ENCODE results near the gene TTC34.

TTC34 gene

DNA sequence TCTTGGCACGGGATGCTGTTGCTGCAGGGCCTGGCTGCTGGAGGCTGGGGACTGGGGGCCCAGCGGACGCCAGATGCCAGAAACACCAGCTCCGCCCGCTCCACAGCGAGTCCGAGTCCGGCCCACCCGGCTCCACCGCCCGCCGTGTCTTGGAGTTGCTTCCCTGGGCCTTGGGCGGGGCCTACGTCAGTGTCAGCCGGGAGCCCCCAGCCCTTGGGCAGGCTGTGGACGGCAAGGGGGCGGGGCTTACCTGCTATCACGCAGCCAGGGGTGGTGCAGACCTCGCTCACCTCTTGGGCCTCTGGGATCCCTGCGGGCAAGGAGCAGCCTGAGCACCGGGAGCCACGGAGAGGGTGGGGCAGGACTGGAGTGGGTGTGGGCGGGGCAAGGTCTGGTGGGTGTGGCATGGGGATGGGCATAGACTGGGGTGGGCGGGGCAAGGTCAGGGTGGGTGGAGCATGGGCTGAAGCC lies 190.4 kb downstream of the TTC34 start:
- Histone ChIP-seq H3K36me3 (ENCODE audit: low read length) (no peaks in the 10 kb centered on the region), H3K9me2 (replicated peaks; ENCODE audit: insufficient read depth, low read length) (no peaks in the 10 kb centered on the region), H3K27me3 (ENCODE audit: low read length) (no peaks in the 10 kb centered on the region), H3K9me3 (ENCODE audit: insufficient read depth, low read length) (no peaks in the 10 kb centered on the region), H3K4me2 (ENCODE audit: low read depth, low read length, poor library complexity, severe bottlenecking) (no peak overlapping the region), H3F3A (ENCODE audit: insufficient read depth) (no peaks in the 10 kb centered on the region), H3K9ac (ENCODE audit: low read length) (no peak overlapping the region), H3K79me2 (ENCODE audit: insufficient read depth, low read length) (no peaks in the 10 kb centered on the region), H4K20me1 (ENCODE audit: low read depth, low read length) (no peaks in the 10 kb centered on the region), H3K27ac (ENCODE audit: low read depth, low read length) (no peak overlapping the region), H2AFZ (ENCODE audit: low read depth, low read length, severe bottlenecking) (no peak overlapping the region), H3K4me3 (ENCODE audit: insufficient read depth, low read length, poor library complexity, severe bottlenecking) (no peak overlapping the region)
- TF ChIP-seq, protein P1, sequence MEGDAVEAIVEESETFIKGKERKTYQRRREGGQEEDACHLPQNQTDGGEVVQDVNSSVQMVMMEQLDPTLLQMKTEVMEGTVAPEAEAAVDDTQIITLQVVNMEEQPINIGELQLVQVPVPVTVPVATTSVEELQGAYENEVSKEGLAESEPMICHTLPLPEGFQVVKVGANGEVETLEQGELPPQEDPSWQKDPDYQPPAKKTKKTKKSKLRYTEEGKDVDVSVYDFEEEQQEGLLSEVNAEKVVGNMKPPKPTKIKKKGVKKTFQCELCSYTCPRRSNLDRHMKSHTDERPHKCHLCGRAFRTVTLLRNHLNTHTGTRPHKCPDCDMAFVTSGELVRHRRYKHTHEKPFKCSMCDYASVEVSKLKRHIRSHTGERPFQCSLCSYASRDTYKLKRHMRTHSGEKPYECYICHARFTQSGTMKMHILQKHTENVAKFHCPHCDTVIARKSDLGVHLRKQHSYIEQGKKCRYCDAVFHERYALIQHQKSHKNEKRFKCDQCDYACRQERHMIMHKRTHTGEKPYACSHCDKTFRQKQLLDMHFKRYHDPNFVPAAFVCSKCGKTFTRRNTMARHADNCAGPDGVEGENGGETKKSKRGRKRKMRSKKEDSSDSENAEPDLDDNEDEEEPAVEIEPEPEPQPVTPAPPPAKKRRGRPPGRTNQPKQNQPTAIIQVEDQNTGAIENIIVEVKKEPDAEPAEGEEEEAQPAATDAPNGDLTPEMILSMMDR (IDR thresholded peaks at IDR 0.05; ENCODE audit: insufficient read depth, low read length, poor library complexity, severe bottlenecking), result no peak
- no peak for TF ChIP-seq EZH2phosphoT487 (conservative IDR thresholded peaks at IDR 0.05; ENCODE audit: low read length)

DNA sequence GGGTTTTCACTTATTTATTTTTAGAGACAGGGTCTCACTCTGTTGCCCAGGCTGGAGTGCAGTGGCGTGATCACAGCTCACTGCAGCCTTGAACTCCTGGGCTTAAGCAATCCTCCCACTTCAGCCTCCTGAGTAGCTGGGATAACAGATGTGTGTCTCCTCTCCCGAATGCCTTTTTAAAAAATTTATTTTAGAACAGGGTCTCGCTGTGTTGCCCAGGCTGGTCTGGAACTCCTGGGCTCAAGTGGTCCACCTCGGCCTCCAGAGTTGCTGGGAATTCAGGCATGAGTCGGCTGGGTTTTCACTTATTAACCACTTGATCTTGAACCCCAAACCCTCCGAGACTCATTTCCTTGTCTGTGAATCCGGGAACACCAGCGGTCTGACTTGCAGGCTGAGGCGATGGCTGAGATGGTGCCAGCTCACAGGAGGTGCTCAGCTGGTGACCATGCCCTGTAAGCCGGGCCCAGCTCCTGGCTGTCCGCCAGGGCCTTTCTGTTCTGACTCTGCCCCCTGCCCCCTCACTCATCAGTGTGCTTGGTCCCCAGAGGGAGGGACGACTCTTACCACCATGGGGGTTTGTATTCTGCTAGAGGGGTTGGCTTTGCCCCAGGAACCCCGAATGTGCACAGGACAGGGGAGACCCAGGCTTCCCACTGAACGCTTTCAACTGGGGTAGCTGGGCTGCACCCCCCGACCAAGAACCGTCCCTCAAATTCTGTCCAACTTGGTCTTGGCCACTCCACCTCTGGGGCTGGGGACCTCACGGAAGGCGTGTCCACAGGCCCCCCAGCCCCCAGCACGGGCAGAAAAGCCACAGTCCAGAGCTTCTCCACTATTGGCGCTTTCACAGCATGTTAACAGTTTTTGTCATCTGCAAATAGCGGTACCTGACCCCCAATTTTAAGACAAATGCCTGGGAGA lies 191.2 kb downstream of the TTC34 start:
- no peak overlapping the region for H3K4me2 ChIP-seq (ENCODE audit: low read depth, low read length, poor library complexity, severe bottlenecking)
- H3K9me3 ChIP-seq (ENCODE audit: insufficient read depth, low read length), result no peaks in the 10 kb centered on the region
- no peaks in the 10 kb centered on the region for H4K20me1 ChIP-seq (ENCODE audit: low read depth, low read length)
- no peaks in the 10 kb centered on the region for H3F3A ChIP-seq (ENCODE audit: insufficient read depth)
- H3K36me3 ChIP-seq (ENCODE audit: low read length), result no peaks in the 10 kb centered on the region
- no peaks in the 10 kb centered on the region for H3K79me2 ChIP-seq (ENCODE audit: insufficient read depth, low read length)
- H3K9me2 ChIP-seq (replicated peaks; ENCODE audit: insufficient read depth, low read length), result no peaks in the 10 kb centered on the region
- H3K27ac ChIP-seq (ENCODE audit: low read depth, low read length), result no peak overlapping the region
- no peaks in the 10 kb centered on the region for H3K27me3 ChIP-seq (ENCODE audit: low read length)
- H3K9ac ChIP-seq (ENCODE audit: low read length), result no peak overlapping the region
- TF ChIP-seq, protein P1 (IDR thresholded peaks at IDR 0.05; ENCODE audit: insufficient read depth, low read length, poor library complexity, severe bottlenecking), result no peak
- TF ChIP-seq EZH2phosphoT487 (conservative IDR thresholded peaks at IDR 0.05; ENCODE audit: low read length), result no peak
- H3K4me3 ChIP-seq (ENCODE audit: insufficient read depth, low read length, poor library complexity, severe bottlenecking), result no peak overlapping the region
- H2AFZ ChIP-seq (ENCODE audit: low read depth, low read length, severe bottlenecking), result no peak overlapping the region

DNA sequence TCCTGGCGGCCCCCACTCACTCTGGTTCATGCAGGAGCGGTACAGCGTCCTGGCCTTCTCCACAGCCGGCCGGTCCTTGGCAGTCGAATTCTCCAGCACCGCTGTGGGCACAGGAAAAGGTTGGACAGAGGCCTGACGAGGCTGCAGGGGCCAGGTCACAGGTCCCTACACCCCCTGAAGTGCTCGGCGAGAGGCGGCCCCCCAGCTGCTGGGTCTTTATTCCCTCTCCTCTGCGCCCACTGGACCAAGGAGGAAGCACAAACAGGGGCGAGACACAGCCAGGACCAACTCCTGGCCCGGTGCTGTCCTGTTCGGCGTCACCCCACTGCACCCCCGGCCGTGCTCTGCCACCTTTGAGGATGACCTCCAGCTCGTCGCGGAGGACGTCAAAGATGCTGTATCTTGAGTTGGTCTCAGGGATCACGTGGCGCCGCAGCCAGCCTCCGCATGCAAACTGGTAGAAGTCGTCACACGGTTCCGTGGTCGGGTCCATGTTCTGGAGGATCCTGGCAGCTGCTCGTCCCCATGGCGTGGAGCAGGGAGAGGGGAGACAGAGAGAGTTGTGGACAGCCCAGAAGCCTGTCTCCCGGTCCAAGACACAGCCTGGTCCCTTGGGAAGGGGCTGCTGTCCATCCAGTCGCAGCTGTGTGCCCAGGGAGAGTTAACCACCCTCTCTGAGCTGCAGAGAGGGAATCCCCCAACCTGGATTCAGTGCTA lies 192.0 kb downstream of the TTC34 start:
- no peak overlapping the region for H3K4me2 ChIP-seq (ENCODE audit: low read depth, low read length, poor library complexity, severe bottlenecking)
- no peaks in the 10 kb centered on the region for H3K9me3 ChIP-seq (ENCODE audit: insufficient read depth, low read length)
- H3F3A ChIP-seq (ENCODE audit: insufficient read depth), result no peaks in the 10 kb centered on the region
- no peaks in the 10 kb centered on the region for H3K79me2 ChIP-seq (ENCODE audit: insufficient read depth, low read length)
- H3K4me3 ChIP-seq (ENCODE audit: insufficient read depth, low read length, poor library complexity, severe bottlenecking), result no peak overlapping the region
- TF ChIP-seq, protein P1 (IDR thresholded peaks at IDR 0.05; ENCODE audit: insufficient read depth, low read length, poor library complexity, severe bottlenecking), result no peak
- TF ChIP-seq EZH2phosphoT487 (conservative IDR thresholded peaks at IDR 0.05; ENCODE audit: low read length), result no peak
- H3K9me2 ChIP-seq (replicated peaks; ENCODE audit: insufficient read depth, low read length), result no peaks in the 10 kb centered on the region
- no peaks in the 10 kb centered on the region for H4K20me1 ChIP-seq (ENCODE audit: low read depth, low read length)
- no peaks in the 10 kb centered on the region for H3K27me3 ChIP-seq (ENCODE audit: low read length)
- H2AFZ ChIP-seq (ENCODE audit: low read depth, low read length, severe bottlenecking), result no peak overlapping the region
- H3K9ac ChIP-seq (ENCODE audit: low read length), result no peak overlapping the region
- no peak overlapping the region for H3K27ac ChIP-seq (ENCODE audit: low read depth, low read length)
- H3K36me3 ChIP-seq (ENCODE audit: low read length), result no peaks in the 10 kb centered on the region

Data from SU-DHL-6 (cell line).